Endothelial cell of umbilical vein (primary cell): ENCODE measurements around the gene HS3ST3A1. TPM values are rescaled to one million over a fixed set of nuclear protein-coding genes. Genes with fewer than 3 reads are reported as not detected.

Source experiments
- BruUV-seq: library from RNA; stranded (reverse); fragments of 400-500 nt; replicated peaks from 2 replicates; lab custom pipeline; 2021; lab: Mats Ljungman, UMichigan
- CTCF ChIA-PET: fragments of 300-600, 350-600 bp; sonication (Branson Sonifier 250); formaldehyde crosslinking; loops from one replicate; lab custom pipeline; 2021; ENCODE audit warnings: antibody characterized with exemption, inconsistent platforms; lab: Charles Lee
- POLR2A ChIA-PET: fragments of 300-600, 350-600 bp; sonication (Branson Sonifier 250); formaldehyde crosslinking; loops from one replicate; lab custom pipeline; 2021; ENCODE audit warnings: antibody characterized with exemption, inconsistent platforms; lab: Charles Lee
- DNase-seq: peaks from one replicate; pipeline ENCODE4 v3.0.0-alpha.2; 2011; ENCODE audit warnings: low read depth, low spot score
- FAIRE-seq: peaks from 2 replicates; lab custom pipeline; 2011; peaks lifted over from hg19 to GRCh38; lab: Jason Lieb, UNC
- H2AFZ ChIP-seq: 2 replicates; pipeline ENCODE4 v1.6.0; 2012; ENCODE audit warnings: low read depth, low read length, control low read depth, inconsistent platforms
- H3K27ac ChIP-seq: 2 replicates; pipeline ENCODE4 v1.5.1; 2011; ENCODE audit warnings: low read depth, mild to moderate bottlenecking, control low read depth, low read length, moderate library complexity; ENCODE audit not compliant: insufficient read depth
- H3K27me3 ChIP-seq, 2 experiments: 2 replicates each; pipeline versions ENCODE4 v1.6.0 to v1.6.1; 2011; ENCODE audit warnings: low read length in 2 of 2, mixed read lengths in 1 of 2; ENCODE audit not compliant: control insufficient read depth in 2 of 2, insufficient read depth in 2 of 2
- H3K36me3 ChIP-seq, 2 experiments: 2 replicates in 1 of 2; 3 replicates in 1 of 2; pipeline ENCODE4 v1.5.1; 2011; ENCODE audit warnings: low read length in 2 of 2, mild to moderate bottlenecking in 1 of 2, moderate library complexity in 1 of 2; ENCODE audit not compliant: control insufficient read depth in 2 of 2, insufficient read depth in 2 of 2; ENCODE audit errors: extremely low read depth in 1 of 2
- H3K4me1 ChIP-seq: 3 replicates; pipeline ENCODE4 v1.5.1; 2011; ENCODE audit warnings: mild to moderate bottlenecking, low read length; ENCODE audit not compliant: control insufficient read depth, insufficient read depth; ENCODE audit errors: extremely low read depth
- H3K4me2 ChIP-seq: 2 replicates; pipeline ENCODE4 v1.6.1; 2011; ENCODE audit warnings: low read length, control low read depth, mixed read lengths; ENCODE audit not compliant: insufficient read depth
- H3K4me3 ChIP-seq, 3 experiments: fragments of 200-600 bp in 1 of 3; sonication (generic), shearing (Covaris generic) in 1 of 3; replicated peaks in 1 of 3; 2 replicates each; pipeline ENCODE4 v1.5.1; 2011 to 2016; ENCODE audit warnings: control low read depth in 3 of 3, low read length in 3 of 3, mild to moderate bottlenecking in 2 of 3, inconsistent platforms in 1 of 3, low read depth in 1 of 3, moderate library complexity in 1 of 3; ENCODE audit not compliant: insufficient read depth in 1 of 3
- H3K79me2 ChIP-seq: 2 replicates; pipeline ENCODE4 v1.6.0; 2012; ENCODE audit warnings: low read length, inconsistent platforms; ENCODE audit not compliant: control insufficient read depth, insufficient read depth
- H3K9ac ChIP-seq: replicated peaks from 2 replicates; pipeline ENCODE3; 2011; ENCODE audit warnings: low read length, control low read depth; ENCODE audit not compliant: insufficient read depth; ENCODE audit errors: extremely low read depth
- H3K9me1 ChIP-seq: replicated peaks from 3 replicates; pipeline ENCODE4 v1.6.0; 2011; ENCODE audit warnings: mild to moderate bottlenecking, low read length; ENCODE audit not compliant: control insufficient read depth, insufficient read depth; ENCODE audit errors: extremely low read depth
- H3K9me3 ChIP-seq: replicated peaks from 2 replicates; pipeline ENCODE4 v1.5.1; 2012; ENCODE audit warnings: low read length, inconsistent platforms; ENCODE audit not compliant: control insufficient read depth, insufficient read depth
- H4K20me1 ChIP-seq: replicated peaks from 2 replicates; pipeline ENCODE3; 2011; ENCODE audit warnings: mild to moderate bottlenecking, low read length; ENCODE audit not compliant: control insufficient read depth, insufficient read depth; ENCODE audit errors: extremely low read depth
- EZH2 ChIP-seq: IDR thresholded peaks from 2 replicates; pipeline ENCODE4 v1.6.1; 2012; ENCODE audit warnings: borderline replicate concordance, low read depth, mild to moderate bottlenecking, moderate library complexity, low read length, inconsistent platforms; ENCODE audit not compliant: severe bottlenecking
- FOS ChIP-seq: IDR thresholded peaks from 2 replicates; pipeline ENCODE4 v1.6.1; 2011; ENCODE audit warnings: mild to moderate bottlenecking, low read length, moderate library complexity, borderline replicate concordance; ENCODE audit not compliant: insufficient read depth
- GATA2 ChIP-seq: IDR thresholded peaks from 2 replicates; pipeline ENCODE4 v1.7.0; 2011; ENCODE audit warnings: low read depth, mild to moderate bottlenecking, moderate library complexity, mixed read lengths, low read length; ENCODE audit not compliant: insufficient read length, insufficient read depth
- JUN ChIP-seq: IDR thresholded peaks from 2 replicates; pipeline ENCODE4 v1.6.1; 2011; ENCODE audit warnings: borderline replicate concordance, low read depth; ENCODE audit not compliant: insufficient read length, insufficient read depth
- MYC ChIP-seq: IDR thresholded peaks from one replicate; pipeline ENCODE4 v1.6.1; 2011; ENCODE audit warnings: mild to moderate bottlenecking, low read depth, low read length
- POLR2A ChIP-seq: IDR thresholded peaks from 2 replicates; pipeline ENCODE4 v1.6.1; 2012; ENCODE audit warnings: low read depth, mild to moderate bottlenecking, control low read depth, low read length
- POLR2AphosphoS5 ChIP-seq: IDR thresholded peaks from 2 replicates; pipeline ENCODE4 v1.6.1; 2012; ENCODE audit warnings: low read depth, mild to moderate bottlenecking, control low read depth, low read length, moderate library complexity; ENCODE audit not compliant: insufficient read depth
- dilution Hi-C: fragments of 300-500 bp; cut with MboI; formaldehyde crosslinking; loops from one replicate; pipeline ENCODE4 v1.15.0; 2019; ENCODE audit warnings: low sequenced_read_pairs; ENCODE audit not compliant: extremely low pct_ligation_motif_present
- intact Hi-C: fragments of 100-400 bp; cut with micrococcal nuclease; formaldehyde crosslinking; loops from one replicate; pipeline ENCODE4 v1.10.0; 2022
- polyA plus RNA-seq, 4 experiments: library from polyadenylated mRNA; depleted of rRNA in 3 of 4; stranded (reverse) in 3 of 4; unstranded in 1 of 4; fragments of >200 nt; gene quantifications; 2 replicates each; pipeline versions ENCODE4 v1.2.1 to v1.2.3, GENCODE V29; 2011 to 2012; ENCODE audit warnings: missing spikeins in 1 of 4
- total RNA-seq: library from RNA; stranded (reverse); gene quantifications from 2 replicates; pipeline ENCODE4 v1.2.3, GENCODE V29; 2021
- TF ChIP-seq, protein P1 (sequence below), 2 donors: IDR thresholded peaks; 1 replicate in 1 of 2; 2 replicates in 1 of 2; pipeline ENCODE4 v1.5.1; 2011; ENCODE audit warnings: low read length in 2 of 2, mild to moderate bottlenecking in 2 of 2, moderate library complexity in 2 of 2, control low read depth in 1 of 2, inconsistent platforms in 1 of 2, low read depth in 1 of 2; ENCODE audit not compliant: insufficient read depth in 1 of 2; ENCODE audit errors: extremely low read depth in 1 of 2
- TF ChIP-seq, protein P2 (sequence below): IDR thresholded peaks from 2 replicates; pipeline ENCODE4 v1.6.1; 2011; ENCODE audit not compliant: insufficient read depth, insufficient read length

HS3ST3A1 gene
- total and polyA plus RNA-seq, 2 donors (not counting 3 experiments of a cell fraction or from before 2014, with no cell fraction given): not detected

- dilution Hi-C loops: no loop called here
- H3K27me3 ChIP-seq: no peaks in the 10 kb centered on the region
Measured at GRCh38 chr17:13495423-13495822, 106.3 kb downstream of the HS3ST3A1 start.

More at GRCh38 chr17:13495423-13495822, 106.3 kb downstream of the HS3ST3A1 start:
- no peak overlapping the region for H3K27ac ChIP-seq
- H3K4me3 ChIP-seq: no peak overlapping the region
- ChIA-PET CTCF (no interaction called here), POLR2A (no interaction called here)
- FAIRE-seq (no peak), DNase-seq (no peak)
- intact Hi-C loops: no loop called here
- no TSS peak for BruUV-seq
- H3K9ac ChIP-seq: no peak overlapping the region
- H3K9me3 ChIP-seq: peaks cover 5% of the 10 kb centered on the region
- no peaks in the 10 kb centered on the region for H3K36me3 ChIP-seq
- no peaks in the 10 kb centered on the region for H3K4me1 ChIP-seq
- no peaks in the 10 kb centered on the region for H4K20me1 ChIP-seq
- H3K9me1 ChIP-seq: no peaks in the 10 kb centered on the region
- no peak for TF ChIP-seq EZH2
- TF ChIP-seq GATA2: no peak
- TF ChIP-seq, protein P1, sequence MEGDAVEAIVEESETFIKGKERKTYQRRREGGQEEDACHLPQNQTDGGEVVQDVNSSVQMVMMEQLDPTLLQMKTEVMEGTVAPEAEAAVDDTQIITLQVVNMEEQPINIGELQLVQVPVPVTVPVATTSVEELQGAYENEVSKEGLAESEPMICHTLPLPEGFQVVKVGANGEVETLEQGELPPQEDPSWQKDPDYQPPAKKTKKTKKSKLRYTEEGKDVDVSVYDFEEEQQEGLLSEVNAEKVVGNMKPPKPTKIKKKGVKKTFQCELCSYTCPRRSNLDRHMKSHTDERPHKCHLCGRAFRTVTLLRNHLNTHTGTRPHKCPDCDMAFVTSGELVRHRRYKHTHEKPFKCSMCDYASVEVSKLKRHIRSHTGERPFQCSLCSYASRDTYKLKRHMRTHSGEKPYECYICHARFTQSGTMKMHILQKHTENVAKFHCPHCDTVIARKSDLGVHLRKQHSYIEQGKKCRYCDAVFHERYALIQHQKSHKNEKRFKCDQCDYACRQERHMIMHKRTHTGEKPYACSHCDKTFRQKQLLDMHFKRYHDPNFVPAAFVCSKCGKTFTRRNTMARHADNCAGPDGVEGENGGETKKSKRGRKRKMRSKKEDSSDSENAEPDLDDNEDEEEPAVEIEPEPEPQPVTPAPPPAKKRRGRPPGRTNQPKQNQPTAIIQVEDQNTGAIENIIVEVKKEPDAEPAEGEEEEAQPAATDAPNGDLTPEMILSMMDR (IDR thresholded peaks at IDR 0.05; ENCODE audit: extremely low read depth in 1 of 2, insufficient read depth in 1 of 2, low read depth in 1 of 2, low read length in 2 of 2): no peak
- TF ChIP-seq MYC: no peak
- TF ChIP-seq, protein P2, sequence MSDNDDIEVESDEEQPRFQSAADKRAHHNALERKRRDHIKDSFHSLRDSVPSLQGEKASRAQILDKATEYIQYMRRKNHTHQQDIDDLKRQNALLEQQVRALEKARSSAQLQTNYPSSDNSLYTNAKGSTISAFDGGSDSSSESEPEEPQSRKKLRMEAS: no peak
- TF ChIP-seq POLR2AphosphoS5: no peak
- no peak for TF ChIP-seq POLR2A
- TF ChIP-seq FOS: no peak
- TF ChIP-seq JUN: no peak
- H3K79me2 ChIP-seq: no peaks in the 10 kb centered on the region
- H2AFZ ChIP-seq: no peak overlapping the region
- H3K4me2 ChIP-seq: no peak overlapping the region
